MV-4-11 (cell line): ENCODE data around the gene TEAD1.
A peak's percentile ranks its signal among the peaks of the same experiment; 100 is the strongest.

Experiments used
- DNase-seq: peaks from one replicate; lab custom pipeline; 2025; lab: John Stamatoyannopoulos, UW

Gene TEAD1

DNA sequence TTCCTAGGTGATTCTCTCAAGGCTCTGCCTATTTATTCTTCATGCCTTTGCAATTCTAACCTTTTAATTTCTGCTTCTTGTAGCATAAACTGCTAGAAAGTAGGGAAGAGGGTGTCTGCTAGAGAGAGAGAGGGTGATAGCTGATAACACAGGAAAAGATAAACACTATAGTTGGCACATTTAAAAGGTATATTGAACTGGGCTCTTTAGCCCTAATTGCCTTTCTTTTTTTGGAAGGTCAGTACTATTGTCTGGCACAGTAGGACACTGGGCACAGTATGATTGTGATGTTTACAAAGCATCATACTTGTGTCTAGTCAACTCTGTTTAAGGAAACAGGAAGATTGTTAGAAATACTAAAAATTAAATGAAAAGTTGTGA, 33.3 kb downstream of the TEAD1 start:
- no peak for DNase-seq

DNA sequence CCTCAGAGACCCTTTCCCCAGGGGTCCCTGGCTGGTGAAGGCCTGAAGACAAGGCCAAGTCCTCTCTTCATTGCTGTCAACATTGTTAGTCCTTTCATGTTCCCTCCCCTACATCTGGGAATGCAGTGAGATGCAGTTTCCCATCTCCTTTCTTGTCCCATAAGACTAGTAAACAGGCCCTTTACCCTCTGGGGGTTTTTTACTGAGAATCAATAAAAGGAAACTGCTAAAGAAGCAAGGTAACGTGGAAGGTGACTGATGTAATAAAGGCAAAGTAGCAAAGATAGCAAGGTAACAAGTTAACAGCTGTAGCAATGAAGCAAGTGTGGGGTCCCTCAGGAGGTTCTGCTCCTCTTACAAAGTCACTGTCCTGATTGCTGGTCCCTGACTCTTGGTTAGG, 37.3 kb downstream of the TEAD1 start:
- no peak for DNase-seq

DNA sequence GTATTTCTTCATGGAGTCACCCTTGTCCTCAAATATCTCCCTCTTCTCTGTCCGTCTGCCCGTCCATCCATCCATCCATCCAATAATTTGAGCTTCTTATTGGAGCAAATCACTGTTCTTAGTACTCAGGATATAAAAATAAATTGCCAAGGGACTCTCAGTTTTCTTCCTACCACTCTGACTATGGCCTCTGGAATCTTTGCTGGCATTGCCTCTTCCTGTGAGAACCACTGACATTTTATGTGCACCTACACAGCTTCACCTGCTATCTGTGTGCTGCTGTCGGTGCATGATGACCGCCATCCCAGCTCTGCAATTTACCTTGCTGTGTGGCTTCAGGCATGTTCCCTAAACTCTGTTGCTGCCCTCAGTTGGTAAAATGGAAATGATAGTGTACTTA, 37.9 kb downstream of the TEAD1 start:
- DNase-seq = no peak

DNA sequence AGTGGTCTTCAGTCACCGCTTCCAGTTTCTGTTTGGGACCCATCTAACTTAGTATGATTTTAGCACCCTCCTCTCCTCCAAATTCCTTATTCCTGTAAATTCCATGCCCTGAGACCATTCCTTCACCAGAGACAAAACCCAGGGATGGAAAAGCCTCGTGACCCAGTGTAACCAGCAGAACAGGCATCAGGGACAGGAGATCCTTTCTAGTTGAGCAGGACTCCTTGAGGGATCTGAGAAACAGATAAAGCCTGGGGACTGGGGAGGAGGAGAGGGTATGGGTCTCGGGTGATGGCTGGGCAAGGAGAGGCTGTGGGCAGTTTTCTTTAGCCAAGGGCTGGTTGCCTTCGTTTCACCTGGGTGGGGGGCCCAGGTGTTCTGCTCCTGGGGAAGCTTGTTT, 40.9 kb downstream of the TEAD1 start:
- no peak for DNase-seq

DNA sequence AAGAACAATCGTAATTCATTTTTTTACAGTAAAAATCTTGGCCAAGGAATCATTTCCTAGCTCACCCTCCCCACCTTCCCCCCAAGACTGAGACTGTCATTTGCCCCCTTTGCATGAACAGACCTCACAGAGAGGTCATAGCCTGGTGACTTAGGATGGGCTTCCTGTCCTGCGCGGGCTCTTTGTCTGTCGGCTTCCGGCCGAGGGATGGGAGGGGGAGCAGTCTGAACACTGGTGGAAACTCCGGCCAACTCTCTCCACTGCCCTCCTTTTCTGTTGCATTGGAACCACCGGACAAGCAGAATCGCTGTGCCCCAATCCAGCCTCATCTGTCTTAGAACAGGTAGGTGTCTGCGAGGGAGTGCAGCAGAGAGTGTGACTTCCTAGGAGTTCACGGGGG, 41.7 kb downstream of the TEAD1 start:
- DNase-seq = no peak

DNA sequence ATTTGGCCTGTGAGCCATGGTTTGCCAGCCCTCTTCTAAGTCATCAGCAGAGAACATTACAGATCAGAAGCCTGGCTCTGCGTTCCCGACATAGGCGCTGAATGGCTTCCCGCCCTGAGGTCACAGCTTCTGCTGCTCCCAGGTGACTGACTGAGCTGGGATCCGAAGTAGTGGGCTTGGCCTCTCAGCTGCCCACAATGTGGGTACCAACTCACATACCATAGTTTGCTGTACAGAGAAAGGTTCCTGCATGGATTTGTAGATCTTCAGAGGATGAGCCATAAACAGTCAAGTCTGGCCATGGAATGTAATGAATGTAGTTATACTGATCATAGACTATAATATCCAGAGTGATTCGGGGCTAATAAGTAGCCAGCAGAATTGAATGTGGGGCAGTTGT, 42.6 kb downstream of the TEAD1 start:
- no peak for DNase-seq

DNA sequence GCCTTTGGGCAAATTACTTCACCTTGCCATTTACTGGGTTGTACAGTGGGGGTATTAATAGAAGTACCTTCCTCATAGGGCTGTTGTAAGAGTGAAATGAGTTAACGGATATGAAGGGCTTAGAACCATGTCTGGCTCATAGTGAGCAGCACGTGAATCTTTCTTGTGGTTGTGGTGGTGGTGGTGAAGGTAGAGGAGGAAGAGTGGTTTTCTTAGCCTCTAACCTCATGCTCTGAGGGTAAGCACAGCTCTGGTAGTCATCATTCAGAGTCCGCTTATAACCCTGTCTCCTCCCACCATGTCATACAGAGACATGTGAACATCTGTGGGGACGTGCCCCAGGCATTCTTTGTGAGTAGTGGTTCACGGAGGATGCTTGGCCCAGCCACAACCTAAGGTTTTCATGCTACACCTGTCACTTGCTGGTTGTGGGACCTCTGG, 43.6 kb downstream of the TEAD1 start:
- peak; percentile 16 for DNase-seq

DNA sequence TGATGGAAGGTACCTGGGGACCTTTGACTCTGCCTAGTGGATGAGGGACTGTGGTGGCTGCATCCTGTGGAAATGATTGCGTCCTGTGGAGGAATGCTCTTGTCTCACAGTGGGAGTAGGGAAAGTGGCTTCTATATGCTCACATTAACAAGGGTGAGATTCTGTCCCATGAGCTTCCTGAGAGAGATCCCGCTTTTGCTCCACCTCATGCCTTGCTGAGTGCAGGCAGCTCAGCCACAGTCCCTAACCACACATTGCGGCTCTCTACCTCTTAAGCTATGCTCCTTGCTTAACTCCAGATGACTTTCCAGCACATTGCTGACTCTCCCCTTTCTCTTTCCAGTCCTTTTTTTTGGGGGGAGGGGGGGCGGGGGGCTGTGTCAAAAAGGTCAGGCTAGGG, 45.0 kb downstream of the TEAD1 start:
- DNase-seq = no peak

DNA sequence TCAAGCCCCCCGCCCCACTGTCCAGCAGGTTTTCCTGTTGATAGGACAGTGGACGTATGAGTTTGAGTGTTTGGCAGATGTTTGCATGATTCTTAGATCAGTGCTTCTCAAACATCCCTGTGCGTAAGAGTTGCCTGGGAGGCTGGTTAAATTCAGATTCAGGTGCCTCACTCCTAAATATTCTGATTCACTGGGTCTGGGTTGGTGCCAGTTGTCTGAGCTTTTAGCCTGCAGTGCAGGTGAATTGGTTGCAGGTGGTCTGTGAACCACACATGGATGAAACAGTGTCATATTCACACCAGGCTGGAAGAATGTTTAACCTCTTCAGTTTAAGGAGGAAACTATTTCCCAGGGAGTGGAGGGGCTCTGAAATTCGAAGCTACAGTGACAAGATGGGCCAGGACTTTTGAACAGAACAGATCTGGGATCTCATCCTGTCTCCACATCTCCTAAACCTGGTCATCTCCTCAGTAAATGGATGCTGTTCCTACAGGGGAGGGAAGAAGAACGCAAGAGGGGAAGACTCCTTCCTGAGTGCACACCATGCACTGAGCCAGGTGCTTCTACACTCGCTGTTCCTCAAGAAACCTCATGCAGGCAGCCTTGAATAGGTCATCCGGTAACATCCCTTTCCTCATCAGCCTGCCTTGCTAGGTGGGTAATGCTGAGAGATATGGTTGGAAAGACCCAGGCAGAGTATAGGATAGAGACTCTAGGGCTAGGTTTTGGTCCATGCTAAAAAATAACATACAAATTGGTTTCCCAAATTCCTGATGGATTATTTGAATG, 47.8 kb downstream of the TEAD1 start:
- no peak for DNase-seq

DNA sequence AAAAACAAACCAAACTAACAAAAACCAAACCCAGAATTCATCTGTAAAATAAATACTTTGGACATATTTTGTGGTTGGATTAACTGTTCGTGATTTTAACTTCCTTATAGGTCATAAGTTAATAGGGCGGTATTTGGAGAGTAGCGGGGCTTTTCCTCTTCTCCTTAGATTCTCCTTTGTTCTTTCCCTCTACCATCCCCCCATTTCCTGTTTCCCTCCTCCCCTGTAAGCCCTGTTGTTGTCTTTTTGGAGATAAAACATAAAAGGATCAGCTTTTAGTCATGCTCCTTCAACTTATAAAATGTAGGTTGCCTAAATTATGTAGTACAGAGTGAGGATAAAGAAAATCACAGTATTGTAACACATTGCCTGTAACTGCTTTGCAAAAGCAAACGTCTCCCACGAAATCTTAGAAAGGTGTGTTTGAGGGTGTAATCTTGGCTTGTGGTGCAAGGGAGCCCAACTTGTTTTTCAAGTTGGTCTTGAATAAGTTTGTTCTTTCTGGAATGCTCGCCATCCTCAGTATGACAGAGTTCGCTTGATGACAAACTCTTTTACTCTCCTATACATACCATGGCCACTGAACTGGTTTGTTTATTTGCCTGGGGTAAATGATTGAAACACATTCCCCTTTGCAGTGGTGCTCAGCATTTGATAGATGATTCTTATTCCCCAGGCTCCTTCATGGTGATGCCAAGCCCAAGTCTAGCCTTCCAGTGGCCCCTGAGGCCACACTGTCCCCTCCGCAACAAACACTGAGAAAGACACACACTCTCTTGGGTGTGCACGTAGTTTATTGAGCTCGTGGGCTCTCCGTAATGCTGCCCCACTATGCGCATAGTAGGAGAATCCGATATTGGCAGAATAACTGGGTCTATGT, 49.4 kb downstream of the TEAD1 start:
- no peak for DNase-seq

DNA sequence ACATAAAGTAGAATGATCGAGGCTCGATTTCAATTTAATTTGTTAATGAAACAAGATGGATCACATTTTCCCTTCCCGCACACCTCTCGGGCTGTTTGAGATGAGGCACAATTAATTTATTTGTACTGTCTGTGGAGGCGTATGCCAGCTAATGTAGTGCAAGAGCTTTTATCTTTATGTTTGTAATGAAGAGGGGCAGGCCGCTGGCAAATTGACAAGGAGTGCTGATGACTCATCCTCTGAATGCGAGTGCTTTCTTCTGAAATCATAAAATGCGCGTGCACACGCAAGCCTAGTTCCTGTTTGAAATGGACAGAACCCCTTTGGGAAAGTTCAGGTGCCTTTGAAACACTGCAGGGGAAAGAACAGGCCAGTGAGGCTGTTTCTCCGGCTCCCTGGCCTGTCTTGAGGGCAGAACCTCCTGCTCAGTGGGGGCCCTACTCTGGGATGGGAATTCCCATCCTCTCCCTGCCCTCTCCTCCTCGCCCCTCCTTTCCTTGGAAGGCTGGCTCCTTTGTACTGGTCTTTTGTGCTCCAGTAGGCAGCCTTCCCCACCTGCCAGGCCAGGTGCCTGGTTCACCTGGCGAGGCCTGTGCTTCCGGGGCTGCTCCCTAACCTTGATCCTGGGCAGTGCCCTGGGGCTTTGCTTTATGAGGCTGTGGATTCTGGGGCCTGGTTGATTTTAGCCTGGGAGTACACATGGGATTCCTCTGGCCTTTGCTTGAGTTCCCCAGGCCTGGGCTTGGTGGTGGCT, 50.3 kb downstream of the TEAD1 start:
- DNase-seq = no peak

DNA sequence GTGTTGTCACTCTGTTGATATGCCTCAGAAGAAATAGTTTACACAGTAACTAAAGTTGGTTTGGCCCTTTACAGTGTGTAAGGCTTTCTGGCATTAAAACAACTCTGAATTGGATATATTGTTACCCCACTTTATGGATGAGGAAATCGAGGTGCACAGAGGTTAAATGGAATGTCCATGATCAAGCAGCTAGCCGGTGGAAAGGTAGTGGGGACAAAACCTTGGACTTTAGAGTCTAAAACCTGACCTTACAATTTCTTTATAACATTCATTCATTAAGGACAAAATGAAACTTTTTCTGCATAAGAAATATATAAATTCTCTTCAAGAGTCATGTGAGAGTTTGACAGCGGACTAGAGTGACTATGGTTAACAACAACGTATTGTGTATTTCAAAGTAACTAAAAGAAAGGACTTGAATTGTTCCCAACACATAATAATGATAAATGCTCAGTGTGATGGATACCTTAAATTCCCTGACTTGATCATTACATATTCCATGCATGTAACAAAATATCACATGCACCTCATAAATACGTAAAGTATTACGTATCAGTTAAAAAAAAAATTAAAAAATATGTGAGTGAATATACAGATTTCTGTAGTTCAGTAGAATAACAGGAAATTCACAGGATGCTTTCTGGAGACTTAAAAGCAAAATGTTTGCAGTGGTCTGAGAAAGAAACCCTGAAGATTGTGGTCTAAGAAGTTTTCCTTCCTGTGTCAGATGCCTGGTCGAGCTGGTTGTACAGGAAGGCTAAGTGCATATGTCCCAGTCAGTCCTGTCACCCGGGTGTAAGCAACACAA, 51.0 kb downstream of the TEAD1 start:
- no peak for DNase-seq

DNA sequence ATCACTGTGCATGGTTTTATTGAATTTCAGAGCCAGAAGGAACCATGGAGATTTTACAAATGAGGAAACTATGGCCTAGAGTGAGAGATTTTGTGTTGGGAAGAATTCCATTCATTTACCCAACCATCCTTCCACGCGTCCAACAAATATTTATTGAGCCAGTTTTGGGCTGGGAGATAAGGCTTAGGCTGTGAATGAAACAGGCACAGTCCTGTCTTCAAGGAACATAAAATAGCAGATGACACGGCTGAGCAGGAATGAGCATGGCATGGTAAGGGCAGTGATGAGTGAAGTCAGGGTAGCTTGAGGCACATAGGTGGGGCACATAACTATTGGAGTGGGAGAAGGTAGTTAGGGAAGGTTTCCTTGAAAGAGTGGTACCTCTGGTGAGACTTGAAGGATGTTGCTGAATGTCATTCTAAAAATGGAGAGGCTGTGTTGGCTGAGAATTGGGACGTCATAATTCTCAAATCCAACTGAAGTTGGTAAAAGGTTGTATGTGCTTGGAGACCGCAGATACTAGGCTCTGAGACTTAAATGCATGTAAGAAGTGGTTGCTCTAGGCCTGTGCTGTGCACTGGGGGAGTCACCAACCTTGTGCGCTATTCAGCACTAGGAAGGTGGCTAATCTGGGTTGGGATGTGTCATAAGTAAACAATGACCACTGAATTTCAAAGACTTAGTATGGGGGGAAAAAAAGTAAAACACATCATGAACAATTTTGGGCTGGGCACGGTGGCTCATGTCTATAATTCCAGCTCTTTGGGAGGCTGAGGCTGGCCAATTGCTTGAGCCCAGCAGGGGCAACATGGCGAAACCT, 51.9 kb downstream of the TEAD1 start:
- DNase-seq = no peak

DNA sequence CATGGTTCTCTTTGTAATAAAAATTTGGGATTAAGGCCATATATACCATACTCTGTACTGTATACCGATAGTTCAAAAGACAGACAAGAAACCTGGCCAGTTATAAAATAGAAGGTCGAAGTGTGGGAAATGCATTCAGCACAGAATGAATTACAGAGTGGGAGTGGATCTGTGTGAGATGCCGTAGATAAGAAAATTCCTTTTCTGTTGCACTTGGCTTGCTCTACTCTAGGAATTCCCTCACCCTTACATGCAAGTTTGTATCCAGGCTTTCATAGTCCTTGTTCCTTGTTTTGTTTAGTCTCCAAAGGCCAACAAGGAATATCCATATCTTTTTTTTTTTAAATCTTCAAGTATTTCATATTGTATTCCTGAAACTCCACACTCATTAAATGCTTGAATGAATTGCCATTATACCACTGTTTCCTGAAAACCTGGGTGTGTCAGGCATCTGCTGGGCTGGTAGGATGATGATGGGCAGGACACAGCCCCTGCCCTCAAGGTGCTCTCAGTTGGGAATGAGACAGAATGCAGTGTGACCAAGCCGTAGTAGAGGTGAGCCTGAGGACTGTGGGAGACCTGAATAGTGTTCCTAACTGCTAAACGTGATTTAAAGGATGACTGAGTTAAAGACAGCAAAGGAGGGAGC, 53.5 kb downstream of the TEAD1 start:
- DNase-seq = no peak

DNA sequence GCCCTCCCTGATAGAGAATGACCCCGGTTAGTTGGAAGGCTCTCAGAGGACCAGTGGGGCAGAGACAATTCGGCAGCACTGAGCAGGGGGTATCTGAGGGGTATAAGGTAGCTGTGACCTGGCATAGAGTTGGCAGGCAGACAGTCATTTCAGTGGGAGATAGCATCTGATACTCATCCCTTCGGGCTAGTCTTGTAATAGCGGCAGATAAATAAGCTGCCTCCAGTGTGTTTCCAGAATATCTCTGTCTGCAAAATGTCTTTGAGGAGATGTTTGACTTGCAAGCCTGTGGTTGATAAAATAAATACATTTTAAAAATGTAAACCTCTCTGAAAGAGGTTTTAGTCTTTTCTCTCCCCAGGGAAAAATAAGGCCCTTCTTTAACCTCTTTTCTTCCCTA, 54.2 kb downstream of the TEAD1 start:
- DNase-seq = no peak

DNA sequence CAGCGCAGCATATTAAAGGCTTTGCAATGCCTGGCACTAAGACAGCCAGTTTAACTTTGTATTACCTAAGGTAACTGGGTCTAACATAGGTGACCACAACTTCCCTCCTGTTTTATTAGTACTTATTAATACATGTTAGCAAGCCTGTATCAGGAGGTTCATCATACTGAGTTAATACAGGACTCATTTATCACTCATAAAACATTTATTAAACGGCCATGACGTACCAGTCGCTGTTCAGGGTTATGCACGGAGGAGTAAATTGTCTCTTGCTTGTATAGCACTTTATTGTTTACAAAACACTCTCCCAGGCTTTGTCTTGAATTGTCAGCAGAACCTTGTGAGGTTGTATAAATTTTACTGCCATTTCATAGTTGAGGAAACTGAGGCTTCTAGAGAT, 55.7 kb downstream of the TEAD1 start:
- no peak for DNase-seq

DNA sequence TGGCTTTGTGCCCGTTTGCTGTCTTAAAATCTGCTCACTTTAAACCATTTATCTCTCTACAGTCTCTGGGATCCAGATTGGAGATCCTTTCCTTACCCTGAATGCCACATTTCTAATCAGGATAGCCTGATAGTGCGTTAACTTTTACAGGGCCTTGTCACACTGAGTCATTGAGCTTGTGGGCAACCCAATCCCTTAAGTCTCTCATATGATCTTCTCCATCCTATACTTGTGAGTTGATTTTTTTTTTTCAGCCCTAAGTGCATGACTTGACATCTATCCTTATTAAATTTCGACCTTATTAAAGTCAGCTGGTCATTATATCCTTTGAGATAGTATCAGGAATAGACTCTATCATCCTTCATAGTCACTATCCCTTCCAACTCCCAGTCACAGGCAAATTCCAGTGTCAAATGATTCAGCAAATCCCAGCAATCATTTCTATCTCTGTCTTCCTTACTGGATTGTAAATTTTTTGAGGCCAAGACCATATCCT, 57.7 kb downstream of the TEAD1 start:
- no peak for DNase-seq

DNA sequence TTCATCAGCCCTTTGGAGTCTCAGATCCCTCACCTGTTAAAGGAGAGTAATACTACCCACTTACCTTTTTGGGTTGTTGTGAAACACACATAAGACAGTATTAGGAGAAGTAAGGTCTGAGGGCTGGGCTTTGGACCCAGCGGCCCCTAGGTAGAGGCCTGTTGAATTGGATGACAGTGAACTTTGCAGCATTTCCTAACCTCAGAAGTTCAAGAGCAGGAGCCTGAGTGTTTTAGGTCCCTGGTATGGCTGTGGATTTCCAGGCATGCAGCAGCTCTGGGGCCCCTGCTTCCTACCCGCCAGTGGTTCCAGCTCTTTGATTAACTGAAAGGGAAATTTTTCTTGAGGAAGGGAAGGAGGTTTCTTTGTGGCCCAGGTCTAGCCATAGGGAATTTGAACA, 58.9 kb downstream of the TEAD1 start:
- DNase-seq = no peak

DNA sequence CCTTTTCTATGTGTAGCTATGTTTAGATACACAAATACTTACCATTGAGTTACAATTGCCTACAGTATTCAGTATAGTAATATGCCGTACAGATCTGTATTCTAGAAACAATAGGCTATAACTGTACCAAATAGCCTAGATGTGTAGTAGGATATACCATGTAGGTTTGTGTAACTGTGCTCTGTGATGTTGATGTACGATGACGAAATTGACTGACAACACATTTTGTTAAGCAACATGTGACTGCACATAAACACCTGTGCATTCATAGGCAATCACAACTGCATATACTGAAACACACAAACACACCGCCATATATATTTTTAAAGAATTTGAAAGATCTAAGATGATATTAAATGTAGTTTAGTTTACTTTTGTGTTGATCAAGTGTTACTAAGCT, 60.4 kb downstream of the TEAD1 start:
- no peak for DNase-seq

DNA sequence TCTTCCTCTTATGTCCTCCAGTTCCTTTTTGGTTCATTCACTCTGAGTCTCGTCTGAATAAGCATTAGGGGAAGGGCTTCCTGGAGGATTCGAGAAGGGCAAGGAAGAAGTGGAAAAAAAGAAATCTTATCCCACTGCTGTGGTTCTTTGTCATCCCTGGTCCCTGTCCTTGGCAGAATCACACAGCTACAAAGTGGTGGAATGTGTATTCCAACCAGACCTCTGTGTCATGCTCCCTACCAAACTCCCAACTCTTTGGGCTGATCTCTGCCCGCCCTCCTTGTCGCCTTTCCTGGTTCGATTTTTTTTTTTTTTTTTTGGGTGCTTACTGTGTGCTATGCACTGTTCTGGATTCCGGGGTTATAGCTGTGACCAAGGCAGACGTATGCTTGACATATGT, 61.0 kb downstream of the TEAD1 start:
- DNase-seq = no peak
